ENCODE results near the gene EYA3.

The EYA3 gene

DNA sequence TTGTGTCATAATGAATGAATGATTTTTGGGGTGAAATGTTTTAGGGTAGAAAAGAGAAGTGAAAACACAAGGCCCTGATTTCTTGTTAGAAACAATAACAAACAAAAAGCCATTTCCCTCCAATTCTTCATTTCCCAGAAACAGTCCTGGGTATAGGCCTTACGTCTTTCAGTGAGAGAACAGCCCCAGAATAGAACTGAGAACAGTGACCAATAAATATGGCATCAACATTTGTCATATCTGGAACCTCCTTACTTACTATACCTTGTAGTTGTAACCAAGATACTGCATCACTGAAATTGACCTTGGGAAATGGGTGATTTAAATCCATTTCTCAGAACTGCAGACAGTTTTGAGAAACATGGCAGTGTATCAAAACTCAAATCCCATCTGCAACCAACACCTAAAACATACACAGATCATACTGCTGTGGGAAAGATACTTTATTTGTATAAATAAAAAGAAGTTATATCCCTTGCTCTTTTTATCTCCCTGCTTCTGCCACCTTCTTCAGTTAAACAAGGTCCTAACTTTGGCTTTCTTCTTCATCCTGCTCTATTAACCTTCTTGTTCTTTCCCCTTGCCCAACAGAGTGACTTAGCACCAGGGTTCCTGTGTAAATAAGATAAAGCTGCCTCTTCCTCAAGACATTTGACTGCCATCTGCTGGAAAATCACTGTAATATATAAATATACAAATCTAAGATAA lies 109.1 kb downstream of the EYA3 start:
- in situ Hi-C loops (cut with MboI; ENCODE audit: low sequenced_read_pairs, unreplicated experiment) = no loop called here
- peak; percentile 30 for TF ChIP-seq CTCF (IDR thresholded peaks at IDR 0.05; ENCODE audit: borderline replicate concordance, control extremely low read depth, extremely low read depth, insufficient read depth, missing control alignments)

DNA sequence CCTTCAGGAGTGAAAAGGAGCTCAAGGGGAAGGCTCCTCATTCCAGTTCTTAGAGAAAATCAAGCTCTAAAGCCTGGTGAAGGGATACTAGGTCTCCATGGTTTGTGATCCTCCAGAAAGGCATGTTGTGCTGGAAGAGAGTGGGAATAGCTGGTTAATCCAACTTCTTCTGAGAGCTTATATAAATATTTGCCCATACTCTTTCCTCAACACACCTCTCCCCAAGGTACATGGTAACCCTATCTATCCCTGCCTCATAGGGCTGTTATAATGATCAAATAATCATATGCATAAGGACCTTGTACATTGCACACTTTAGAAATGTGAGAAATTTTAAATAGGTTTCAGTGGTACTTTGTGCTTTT lies 114.0 kb downstream of the EYA3 start:
- no peak for TF ChIP-seq CTCF (IDR thresholded peaks at IDR 0.05; ENCODE audit: borderline replicate concordance, control extremely low read depth, extremely low read depth, insufficient read depth, missing control alignments)
- DNase-seq (ENCODE audit: low spot score) = no peak
- in situ Hi-C loops (cut with MboI; ENCODE audit: low sequenced_read_pairs, unreplicated experiment) = no loop called here

More for the DNA sequence above, 109.1 kb downstream of the EYA3 start:
- DNase-seq (ENCODE audit: low spot score) = peak; percentile 50

- TF ChIP-seq CTCF (IDR thresholded peaks at IDR 0.05; ENCODE audit: borderline replicate concordance, control extremely low read depth, extremely low read depth, insufficient read depth, missing control alignments) = no peak
- no peak for DNase-seq (ENCODE audit: low spot score)
- in situ Hi-C loops (cut with MboI; ENCODE audit: low sequenced_read_pairs, unreplicated experiment) = no loop called here
Measured at GRCh38 chr1:27973771-27974416, 114.5 kb downstream of the EYA3 start.

- no peak for TF ChIP-seq CTCF (IDR thresholded peaks at IDR 0.05; ENCODE audit: borderline replicate concordance, control extremely low read depth, extremely low read depth, insufficient read depth, missing control alignments)
- in situ Hi-C loops (cut with MboI; ENCODE audit: low sequenced_read_pairs, unreplicated experiment) = no loop called here
- no peak for DNase-seq (ENCODE audit: low spot score)
Measured at GRCh38 chr1:27972141-27972540, 116.3 kb downstream of the EYA3 start.

- no peak for DNase-seq (ENCODE audit: low spot score)
- in situ Hi-C loops (cut with MboI; ENCODE audit: low sequenced_read_pairs, unreplicated experiment) = no loop called here
- no peak for TF ChIP-seq CTCF (IDR thresholded peaks at IDR 0.05; ENCODE audit: borderline replicate concordance, control extremely low read depth, extremely low read depth, insufficient read depth, missing control alignments)
Measured at GRCh38 chr1:27971674-27972073, 116.7 kb downstream of the EYA3 start.

GRCh38 chr1:27970401-27970800 lies 118.0 kb downstream of the EYA3 start:
- DNase-seq (ENCODE audit: low spot score) = no peak
- in situ Hi-C loops (cut with MboI; ENCODE audit: low sequenced_read_pairs, unreplicated experiment) = no loop called here
- TF ChIP-seq CTCF (IDR thresholded peaks at IDR 0.05; ENCODE audit: borderline replicate concordance, control extremely low read depth, extremely low read depth, insufficient read depth, missing control alignments) = no peak

All from GM13976 (cell line).